GM18511 (cell line): ENCODE data around the gene XPO4.
"Not testable (repeated sequence)": the region's sequence is repeated elsewhere in the genome, so short reads cannot be mapped to it uniquely, and the experiment has no call there.

Source experiments
- ATAC-seq: cut with Tn5 transposase; IDR thresholded peaks from one replicate; pipeline ENCODE4 v1.9.1; 2021; ENCODE audit warnings: mild to moderate bottlenecking, moderate library complexity; ENCODE audit not compliant: unreplicated experiment

The XPO4 gene

DNA sequence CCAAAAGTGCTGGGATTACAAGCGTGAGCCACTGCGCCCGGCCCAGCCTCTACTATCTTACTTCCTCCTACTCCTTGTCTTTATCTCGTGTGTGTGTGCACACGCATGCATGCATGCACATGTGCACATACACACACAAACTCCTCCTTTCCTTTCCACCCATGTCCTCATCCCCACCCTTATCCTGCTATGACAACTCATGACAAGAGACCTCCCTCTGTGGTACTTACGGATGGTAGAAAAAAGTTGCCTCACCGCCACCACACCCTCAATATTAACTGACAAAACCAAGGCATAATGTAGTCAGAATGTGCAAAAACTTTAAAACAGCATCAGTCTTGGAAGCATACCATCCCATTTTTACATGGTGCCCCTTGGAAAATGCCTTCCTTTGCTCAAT, 112.9 kb downstream of the XPO4 start:
- no peak for ATAC-seq

GRCh38 chr13:20788312-20788711, 114.2 kb downstream of the XPO4 start:
- ATAC-seq = no peak

- ATAC-seq = no peak
Measured at GRCh38 chr13:20787180-20787579, 115.4 kb downstream of the XPO4 start.

- peak; percentile 78 for ATAC-seq
Measured at GRCh38 chr13:20782116-20782708, 120.3 kb downstream of the XPO4 start.

- ATAC-seq = no peak
Measured at GRCh38 chr13:20780317-20780716, 122.2 kb downstream of the XPO4 start.

- ATAC-seq = no peak
Measured at GRCh38 chr13:20779405-20779804, 123.1 kb downstream of the XPO4 start.

- ATAC-seq = no peak
Measured at GRCh38 chr13:20778311-20778710, 124.2 kb downstream of the XPO4 start.

GRCh38 chr13:20776751-20777150, 125.8 kb downstream of the XPO4 start:
- no peak for ATAC-seq

DNA sequence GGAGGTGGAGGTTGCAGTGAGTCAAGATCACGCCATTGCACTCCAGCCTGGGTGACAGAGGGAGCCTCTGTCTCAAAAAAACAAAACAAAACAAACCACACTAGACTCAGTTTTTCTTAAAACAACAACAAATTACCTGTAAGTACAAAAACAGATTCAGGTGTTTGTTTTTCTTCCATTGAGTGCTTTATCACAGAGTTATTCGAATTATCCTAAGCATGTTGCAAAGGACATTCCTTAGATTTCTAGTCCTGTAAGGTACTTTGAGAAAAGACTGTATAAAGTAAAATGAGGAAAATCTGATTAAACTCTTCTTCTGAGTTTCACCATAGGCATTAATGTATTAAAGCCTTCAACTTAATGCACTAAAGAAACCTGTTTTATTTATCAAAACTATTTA, 126.6 kb downstream of the XPO4 start:
- ATAC-seq = no peak

DNA sequence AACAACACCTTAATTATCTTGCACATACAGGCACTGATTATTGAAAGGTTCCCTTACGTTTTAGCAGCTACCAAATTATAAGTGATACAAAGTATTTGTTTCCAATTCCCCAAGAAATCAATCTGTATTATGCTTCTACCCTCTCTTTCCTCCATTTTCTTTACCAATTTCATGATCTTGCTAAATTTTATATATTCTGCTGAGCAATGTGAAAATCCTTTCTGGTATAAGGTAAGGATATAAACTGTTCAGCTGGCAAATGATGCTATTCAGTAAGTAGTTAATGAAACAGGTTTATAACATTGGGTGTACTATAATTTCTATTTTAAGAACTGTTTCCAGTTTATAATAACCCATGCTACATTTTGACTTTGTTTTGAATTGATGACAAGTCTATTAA, 127.8 kb downstream of the XPO4 start:
- no peak for ATAC-seq

- peak; percentile 89 for ATAC-seq
Measured at GRCh38 chr13:20773194-20774080, 129.1 kb downstream of the XPO4 start, which contains the start of gene EEF1AKMT1. EEF1AKMT1 (minus strand) TSS chr13:20773961; CDS start chr13:20757598, 16,363 bp downstream.

DNA sequence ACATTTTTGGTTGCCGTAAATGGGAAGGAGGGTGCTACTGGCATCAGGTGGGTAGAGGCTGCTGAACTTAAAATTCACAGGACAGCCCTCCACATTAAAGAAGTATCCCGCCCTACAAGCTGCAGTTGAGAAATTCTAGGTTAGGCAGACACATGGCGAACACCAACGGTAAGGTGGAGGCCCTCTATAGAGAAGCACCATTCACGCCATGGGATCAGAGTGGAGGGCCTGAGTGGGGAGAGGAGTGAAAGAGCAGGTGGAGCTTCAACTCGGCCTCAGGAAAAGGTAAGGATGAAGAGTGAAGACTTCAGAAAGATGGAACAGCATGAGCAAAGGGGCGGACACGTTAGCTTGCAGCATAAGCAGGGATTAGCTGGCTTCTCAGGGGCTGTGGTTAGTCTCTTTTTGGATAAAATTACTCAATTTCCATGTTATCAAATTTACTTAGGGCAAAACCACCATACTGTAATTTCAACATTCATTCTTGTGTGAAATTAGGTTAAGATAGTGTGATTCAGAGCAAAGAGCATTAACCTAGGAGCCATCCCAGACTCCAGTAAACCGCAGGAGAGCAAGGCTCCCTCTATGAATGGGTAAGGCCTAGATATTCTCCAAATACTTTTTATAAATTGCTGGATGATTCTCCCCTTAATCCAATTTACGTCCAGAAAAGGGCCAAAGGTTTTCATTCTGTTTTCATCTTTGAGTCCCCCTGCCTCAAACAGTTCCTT, 130.0 kb downstream of the XPO4 start:
- ATAC-seq = no peak

DNA sequence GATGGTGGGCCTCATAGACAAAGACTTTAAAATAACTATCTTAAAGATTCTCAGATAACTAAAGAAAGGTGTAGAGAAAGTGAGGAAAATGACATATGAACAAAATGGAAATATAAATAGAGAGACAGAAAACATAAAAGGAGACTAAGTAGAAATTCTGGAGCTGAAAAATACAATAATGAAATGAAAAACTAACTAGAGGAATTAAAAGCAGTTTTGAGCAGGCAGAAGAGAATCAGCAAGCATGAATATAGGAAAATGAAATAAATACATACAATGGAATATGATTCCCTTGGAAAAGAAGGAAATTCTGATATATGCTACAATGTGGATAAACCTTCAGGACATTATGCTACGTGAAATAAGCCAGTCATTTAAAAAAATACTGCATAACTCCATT, 132.7 kb downstream of the XPO4 start:
- ATAC-seq = no peak

DNA sequence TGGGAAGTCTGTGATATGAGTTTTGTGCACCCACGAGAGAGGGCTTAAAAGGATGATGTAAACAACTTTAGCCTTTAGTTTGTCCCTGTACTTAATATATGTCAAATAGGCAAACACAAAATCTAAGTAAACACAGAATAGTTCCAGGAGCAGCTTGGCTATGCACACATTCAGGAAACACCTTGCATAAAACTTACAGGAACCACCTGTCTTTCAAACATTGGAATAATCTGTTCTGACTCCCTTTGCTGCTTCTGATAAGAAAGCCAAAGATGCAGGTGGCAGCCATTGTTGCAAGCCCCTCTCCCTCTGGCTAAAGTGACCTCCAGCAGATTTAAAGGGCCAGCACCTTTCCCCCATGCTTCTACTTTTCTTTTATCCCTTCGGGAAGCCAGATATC, 133.5 kb downstream of the XPO4 start:
- ATAC-seq = no peak

- no peak for ATAC-seq
Measured at GRCh38 chr13:20767309-20767943, 135.1 kb downstream of the XPO4 start.

DNA sequence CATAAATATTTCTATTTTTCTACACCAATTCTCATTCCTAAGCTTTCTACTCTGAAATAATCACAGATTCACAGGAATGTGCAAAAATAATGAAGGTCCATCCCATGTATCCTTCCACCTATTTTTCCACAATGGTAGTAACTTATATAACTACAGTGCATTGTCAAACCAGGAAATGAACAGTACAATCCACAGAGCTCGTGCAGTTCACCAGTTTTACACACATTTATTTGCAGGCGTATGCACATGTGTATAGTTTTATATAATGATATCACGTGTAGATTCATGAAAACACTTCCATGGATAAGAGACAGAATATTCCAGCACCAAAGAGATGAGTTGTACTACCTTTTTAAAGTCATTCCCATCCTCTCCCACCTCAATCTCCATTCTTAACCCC, 141.7 kb downstream of the XPO4 start:
- ATAC-seq = no peak

GRCh38 chr13:20754009-20754408, 148.5 kb downstream of the XPO4 start:
- ATAC-seq = no peak

GRCh38 chr13:20749377-20749776, 153.2 kb downstream of the XPO4 start:
- ATAC-seq = no peak

DNA sequence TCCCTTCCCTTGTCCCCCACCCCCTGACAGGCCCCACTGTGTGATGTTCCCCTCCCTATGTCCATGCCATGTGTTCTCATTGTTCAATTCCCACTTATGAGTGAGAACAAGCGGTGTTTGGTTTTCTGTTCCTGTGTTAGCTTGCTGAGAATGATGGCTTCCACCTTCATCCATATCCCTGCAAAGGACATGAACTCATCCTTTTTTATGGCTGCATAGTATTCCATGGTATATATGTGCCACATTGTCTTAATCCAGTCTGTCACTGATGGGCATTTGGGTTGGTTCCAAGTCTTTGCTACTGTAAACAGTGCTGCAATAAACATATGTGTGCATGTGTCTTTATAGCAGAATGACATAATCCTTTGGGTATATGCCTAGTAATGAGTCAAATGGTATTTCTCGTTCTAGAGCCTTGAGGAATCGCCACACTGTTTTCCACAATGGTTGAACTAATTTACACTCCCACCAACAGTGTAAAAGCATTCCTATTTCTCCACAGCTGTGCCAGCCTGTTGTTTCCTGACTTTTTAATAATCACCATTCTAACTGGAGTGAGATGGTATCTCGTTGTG, 158.6 kb downstream of the XPO4 start:
- not testable (repeated sequence) for ATAC-seq

GRCh38 chr13:20740021-20740420, 162.5 kb downstream of the XPO4 start:
- no peak for ATAC-seq

DNA sequence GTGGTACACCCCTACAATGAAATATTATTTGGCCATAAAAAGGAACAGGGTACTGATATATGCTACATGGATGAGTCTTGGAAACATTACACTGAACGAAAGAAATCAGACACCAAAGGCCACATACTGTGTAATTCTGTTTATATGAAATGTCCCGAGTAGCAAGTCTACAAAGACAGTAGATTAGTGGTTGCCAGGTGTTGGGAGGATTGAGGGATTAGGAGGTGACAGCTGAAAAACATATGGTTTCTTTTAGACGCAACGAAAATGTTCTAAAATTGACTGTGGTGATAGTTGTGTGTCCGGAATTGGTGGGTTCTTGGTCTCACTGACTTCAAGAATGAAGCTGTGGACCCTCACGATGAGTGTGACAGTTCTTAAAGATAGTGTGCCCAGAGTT, 163.9 kb downstream of the XPO4 start:
- no peak for ATAC-seq
